ENCODE measurements around the gene PRPF6. TPM values are rescaled to one million over a fixed set of nuclear protein-coding genes. Genes with fewer than 3 reads are reported as not detected.
A peak's percentile ranks its signal among the peaks of the same experiment; 100 is the strongest.

PRPF6 gene
- total RNA-seq = 10 to 100 TPM; 34.7 to 43.8 (median 40.2) TPM

GRCh38 chr20:63980806-63981728, at the start of gene PRPF6:
PRPF6 (plus strand) TSS chr20:63981132; CDS start chr20:63981246, 114 bp downstream.
- DNase-seq (ENCODE audit: low spot score) (peak; percentile 78), ATAC-seq (ENCODE audit: low FRiP score) (peak; percentile 74)
- TF ChIP-seq CTCF (IDR thresholded peaks at IDR 0.05) = peak in 1 of 3 donors; percentile 25

- ATAC-seq (ENCODE audit: low FRiP score) (no peak), DNase-seq (ENCODE audit: low spot score) (no peak)
- no peak for TF ChIP-seq CTCF (IDR thresholded peaks at IDR 0.05)
Measured at GRCh38 chr20:63931735-63932134, 49.2 kb upstream of the PRPF6 start.

GRCh38 chr20:63932606-63933160, 48.2 kb upstream of the PRPF6 start:
- DNase-seq (ENCODE audit: low spot score) = no peak
- ATAC-seq (ENCODE audit: low FRiP score) = no peak
- no peak for TF ChIP-seq CTCF (IDR thresholded peaks at IDR 0.05)

GRCh38 chr20:63933646-63934045, 47.3 kb upstream of the PRPF6 start:
- no peak for DNase-seq (ENCODE audit: low spot score)
- TF ChIP-seq CTCF (IDR thresholded peaks at IDR 0.05) = no peak
- no peak for ATAC-seq (ENCODE audit: low FRiP score)

- no peak for ATAC-seq (ENCODE audit: low FRiP score)
- TF ChIP-seq CTCF (IDR thresholded peaks at IDR 0.05) = no peak
- no peak for DNase-seq (ENCODE audit: low spot score)
Measured at GRCh38 chr20:63934271-63935068, 46.5 kb upstream of the PRPF6 start.

GRCh38 chr20:63935447-63935846, 45.5 kb upstream of the PRPF6 start:
- no peak for ATAC-seq (ENCODE audit: low FRiP score)
- no peak for TF ChIP-seq CTCF (IDR thresholded peaks at IDR 0.05)

More at GRCh38 chr20:63935447-63935846, 45.5 kb upstream of the PRPF6 start:
- no peak for DNase-seq (ENCODE audit: low spot score)
